ENCODE results near the gene JUNB.
A peak's percentile ranks its signal among the peaks of the same experiment; 100 is the strongest.

- TF ChIP-seq HMGXB4 (CRISPR knock-in tag; IDR thresholded peaks at IDR 0.05) = 0 out of 2 replicates have a peak, but pooled peaks have one; percentile 5
- no peak for TF ChIP-seq ZNF396 (CRISPR knock-in tag; IDR thresholded peaks at IDR 0.05; ENCODE audit: borderline replicate concordance)
- TF ChIP-seq ZBTB21 (CRISPR knock-in tag; IDR thresholded peaks at IDR 0.05; ENCODE audit: borderline replicate concordance) = no peak
- no peak for TF ChIP-seq FOXK1 (CRISPR knock-in tag; IDR thresholded peaks at IDR 0.05)
Observed at GRCh38 chr19:12792853-12793289, 1.6 kb downstream of the JUNB start.

All from WTC11 (cell line).